Osteocyte (in vitro differentiated cells): ENCODE data around the gene GSDMA. TPM values are rescaled to one million over a fixed set of nuclear protein-coding genes. Genes with fewer than 3 reads are reported as not detected.

Experiments
- DNase-seq: peaks from one replicate; pipeline ENCODE4 v3.0.0; 2021; ENCODE audit warnings: mixed read lengths; ENCODE audit not compliant: unreplicated experiment; ENCODE audit errors: extremely low spot score
- H3K27ac Mint-ChIP-seq: one replicate; pipeline ENCODE4 v1.8.0; 2021; ENCODE audit warnings: mild to moderate bottlenecking, mixed read lengths; ENCODE audit not compliant: unreplicated experiment
- H3K27me3 Mint-ChIP-seq: one replicate; pipeline ENCODE4 v1.8.0; 2021; ENCODE audit warnings: mixed read lengths; ENCODE audit not compliant: unreplicated experiment
- H3K36me3 Mint-ChIP-seq: one replicate; pipeline ENCODE4 v1.8.0; 2021; ENCODE audit warnings: mixed read lengths; ENCODE audit not compliant: unreplicated experiment
- H3K4me1 Mint-ChIP-seq: one replicate; pipeline ENCODE4 v1.8.0; 2021; ENCODE audit warnings: mixed read lengths; ENCODE audit not compliant: unreplicated experiment
- H3K4me3 Mint-ChIP-seq: one replicate; pipeline ENCODE4 v1.8.0; 2021; ENCODE audit warnings: mild to moderate bottlenecking, moderate library complexity, mixed read lengths; ENCODE audit not compliant: unreplicated experiment
- H3K9me3 Mint-ChIP-seq: one replicate; pipeline ENCODE4 v1.8.0; 2021; ENCODE audit warnings: mixed read lengths; ENCODE audit not compliant: unreplicated experiment
- CTCF ChIP-seq: fragments of 200-600 bp; sonication (generic); IDR thresholded peaks from 2 replicates; pipeline ENCODE4 v1.5.0; 2021; ENCODE audit warnings: antibody characterized with exemption, mild to moderate bottlenecking, moderate library complexity
- total RNA-seq: library from RNA; stranded (reverse); gene quantifications from 2 replicates; pipeline ENCODE4 v1.2.1, GENCODE V29; 2021

Gene GSDMA
- total RNA-seq, 1 donor from 2014 or later = not detected

GRCh38 chr17:39949028-39949427 is 13.8 kb upstream of the GSDMA start:
- peaks cover 14% of the 10 kb centered on the region for H3K4me1 Mint-ChIP-seq
- no peaks in the 10 kb centered on the region for H3K36me3 Mint-ChIP-seq
- no peak for TF ChIP-seq CTCF
- no peaks in the 10 kb centered on the region for H3K9me3 Mint-ChIP-seq
- no peak for DNase-seq
- H3K4me3 Mint-ChIP-seq = no peak overlapping the region
- peaks cover 3% of the 10 kb centered on the region for H3K27me3 Mint-ChIP-seq
- H3K27ac Mint-ChIP-seq = no peak overlapping the region

DNA sequence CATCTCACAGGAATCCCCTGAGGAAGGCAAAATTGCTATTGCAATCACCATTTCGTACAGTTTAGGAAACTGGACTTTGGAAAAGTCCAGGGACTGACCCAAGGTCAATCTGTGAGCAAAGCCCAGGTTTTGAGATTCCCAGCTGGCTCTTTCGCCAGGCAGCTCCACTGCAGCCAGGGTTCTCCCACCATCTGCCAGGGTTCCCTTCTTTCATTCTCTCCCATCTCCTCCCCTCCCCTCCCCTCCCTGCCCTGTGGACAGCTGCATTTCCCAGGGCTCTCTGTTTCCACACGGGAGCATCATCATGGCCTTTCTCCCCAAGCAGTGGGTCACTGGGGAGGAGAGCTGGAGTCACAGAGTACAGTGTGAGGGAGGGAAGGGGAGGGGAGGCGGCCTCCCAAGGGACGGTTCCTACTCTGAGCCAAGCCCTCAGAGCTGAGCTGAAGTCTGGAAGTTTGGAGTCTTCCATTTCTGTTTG is 11.9 kb upstream of the GSDMA start:
- H3K4me3 Mint-ChIP-seq = no peak overlapping the region
- H3K27ac Mint-ChIP-seq = no peak overlapping the region
- H3K27me3 Mint-ChIP-seq = peaks cover 5% of the 10 kb centered on the region
- no peaks in the 10 kb centered on the region for H3K36me3 Mint-ChIP-seq
- peaks cover 14% of the 10 kb centered on the region for H3K4me1 Mint-ChIP-seq
- DNase-seq = no peak
- no peak for TF ChIP-seq CTCF
- no peaks in the 10 kb centered on the region for H3K9me3 Mint-ChIP-seq

DNA sequence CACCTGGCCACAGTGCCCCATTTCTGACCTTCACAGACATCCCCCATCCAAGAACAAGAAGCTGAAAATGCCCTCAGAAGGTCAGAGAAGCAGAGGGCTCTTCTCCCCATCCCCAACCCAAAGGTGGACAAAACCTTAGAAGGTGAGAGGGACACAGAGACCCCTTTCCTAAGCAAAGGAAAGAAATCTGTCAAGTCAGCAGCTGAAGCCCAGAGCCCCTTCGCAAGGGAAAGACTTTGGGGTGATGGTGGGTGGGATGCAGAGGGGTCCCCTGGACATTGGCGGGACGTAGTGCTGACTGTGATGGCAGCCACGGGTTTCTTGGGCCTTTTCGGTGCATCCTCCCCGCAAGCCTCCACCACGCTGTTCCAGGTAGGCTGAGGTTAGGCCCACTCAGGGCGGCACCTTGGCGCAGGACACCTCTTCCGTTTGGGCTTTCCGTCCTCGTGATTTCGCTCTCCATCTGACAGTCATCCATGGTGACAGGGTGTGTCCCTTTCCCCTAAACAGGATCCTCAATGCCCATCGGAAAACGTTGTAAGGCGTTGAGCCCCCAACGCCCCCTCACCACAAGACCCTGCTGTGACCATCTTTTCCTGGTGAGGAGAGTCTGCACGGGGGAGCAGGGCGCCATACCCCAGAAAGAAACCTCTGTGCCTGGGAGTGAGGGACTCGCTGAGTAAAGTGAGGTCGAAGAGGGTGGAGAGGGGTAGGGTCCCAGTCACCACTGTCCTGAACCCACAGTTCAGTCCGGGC is 10.7 kb upstream of the GSDMA start:
- TF ChIP-seq CTCF = no peak
- Mint-ChIP-seq H3K4me3 (peak overlapping the region; percentile 62), H3K27ac (no peak overlapping the region), H3K36me3 (no peaks in the 10 kb centered on the region), H3K4me1 (peaks cover 14% of the 10 kb centered on the region), H3K9me3 (no peaks in the 10 kb centered on the region), H3K27me3 (peaks cover 2% of the 10 kb centered on the region)
- DNase-seq = no peak

GRCh38 chr17:39952680-39953470 is 9.9 kb upstream of the GSDMA start:
- peak; percentile 97 for DNase-seq
- no peak for TF ChIP-seq CTCF
- H3K27ac Mint-ChIP-seq = peak overlapping the region; percentile 38
- H3K4me1 Mint-ChIP-seq = peaks cover 14% of the 10 kb centered on the region
- H3K27me3 Mint-ChIP-seq = peaks cover 2% of the 10 kb centered on the region
- H3K36me3 Mint-ChIP-seq = no peaks in the 10 kb centered on the region
- H3K4me3 Mint-ChIP-seq = peak overlapping the region; percentile 70
- no peaks in the 10 kb centered on the region for H3K9me3 Mint-ChIP-seq

GRCh38 chr17:39953471-39953888 is 9.3 kb upstream of the GSDMA start:
- Mint-ChIP-seq H3K36me3 (no peaks in the 10 kb centered on the region), H3K4me1 (peaks cover 14% of the 10 kb centered on the region), H3K27ac (peak overlapping the region; percentile 38), H3K9me3 (no peaks in the 10 kb centered on the region), H3K27me3 (peaks cover 2% of the 10 kb centered on the region), H3K4me3 (peak overlapping the region; percentile 70)
- no peak for DNase-seq
- TF ChIP-seq CTCF = no peak
